GM18907 (cell line): ENCODE results near the gene STXBP4.

ENCODE experiments used
- ATAC-seq: cut with Tn5 transposase; IDR thresholded peaks from one replicate; pipeline ENCODE4 v1.9.1; 2021; ENCODE audit warnings: mild to moderate bottlenecking, moderate library complexity; ENCODE audit not compliant: unreplicated experiment

The STXBP4 gene

GRCh38 chr17:55215711-55216110 lies 247.1 kb downstream of the STXBP4 start:
- no peak for ATAC-seq

DNA sequence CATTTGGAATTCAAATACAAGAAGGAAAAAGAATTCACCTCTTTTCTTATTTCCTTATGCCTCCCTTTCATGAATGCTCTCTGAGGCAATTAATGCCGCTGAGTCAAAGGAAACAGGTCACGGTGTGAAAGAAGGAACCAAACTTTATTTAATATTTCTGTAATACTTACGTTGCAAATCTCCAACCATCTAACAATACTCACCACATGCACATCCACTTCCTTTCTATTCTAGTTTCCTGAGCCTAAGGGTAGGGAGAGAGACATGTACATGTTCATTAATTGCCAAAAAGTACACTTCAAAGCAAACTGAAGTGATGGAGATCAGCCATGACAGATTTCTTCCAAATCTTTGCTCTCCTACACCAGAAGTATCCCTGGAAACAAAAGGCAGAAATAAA lies 248.3 kb downstream of the STXBP4 start:
- ATAC-seq: no peak

- no peak for ATAC-seq
Observed at GRCh38 chr17:55219459-55219858, 250.9 kb downstream of the STXBP4 start.

GRCh38 chr17:55219934-55220333 lies 251.4 kb downstream of the STXBP4 start:
- ATAC-seq: no peak
